Loucy (cell line): Measurements from ENCODE around the gene PANX3.

Experiments
- H2AFZ ChIP-seq: fragments of 200-600 bp; sonication (generic); 2 replicates; pipeline ENCODE4 v1.6.0; 2016; ENCODE audit warnings: antibody characterized with exemption, mild to moderate bottlenecking, low read length, moderate library complexity
- H3F3A ChIP-seq: fragments of 200-600 bp; 2 replicates; pipeline ENCODE4 v1.6.0; 2016; ENCODE audit warnings: antibody characterized with exemption, low read depth, mild to moderate bottlenecking
- H3K27me3 ChIP-seq: fragments of 200-600 bp; sonication (generic); 2 replicates; pipeline ENCODE4 v1.6.1; 2014; ENCODE audit warnings: low read length, mild to moderate bottlenecking; ENCODE audit not compliant: insufficient read depth, poor library complexity, severe bottlenecking
- H3K36me3 ChIP-seq: fragments of 200-600 bp; sonication (generic); 2 replicates; pipeline ENCODE4 v1.6.1; 2016; ENCODE audit warnings: low read length; ENCODE audit not compliant: insufficient read depth
- H3K4me1 ChIP-seq: fragments of 200-600 bp; sonication (generic); 2 replicates; pipeline ENCODE4 v1.5.1; 2014; ENCODE audit warnings: low read length, mild to moderate bottlenecking; ENCODE audit not compliant: insufficient read depth, poor library complexity, severe bottlenecking
- H3K4me2 ChIP-seq: fragments of 200-600 bp; sonication (generic); 2 replicates; pipeline ENCODE4 v1.6.0; 2014; ENCODE audit warnings: antibody characterized with exemption, low read length, low read depth, mild to moderate bottlenecking; ENCODE audit not compliant: poor library complexity, severe bottlenecking
- H3K4me3 ChIP-seq: fragments of 200-600 bp; sonication (generic); 2 replicates; pipeline ENCODE4 v1.5.1; 2014; ENCODE audit warnings: low read length, mild to moderate bottlenecking, mixed read lengths; ENCODE audit not compliant: poor library complexity, severe bottlenecking
- H3K79me2 ChIP-seq: fragments of 200-600 bp; sonication (generic); 2 replicates; pipeline ENCODE4 v1.6.1; 2014; ENCODE audit warnings: low read length; ENCODE audit not compliant: insufficient read depth
- H3K9ac ChIP-seq: fragments of 200-600 bp; sonication (generic); 2 replicates; pipeline ENCODE4 v1.6.0; 2014; ENCODE audit warnings: mild to moderate bottlenecking, low read depth, low read length, moderate library complexity; ENCODE audit not compliant: poor library complexity, severe bottlenecking
- H3K9me2 ChIP-seq: fragments of 200-600 bp; sonication (generic); replicated peaks from 2 replicates; pipeline ENCODE4 v1.6.1; 2016; ENCODE audit warnings: low read depth, low read length, mixed read lengths
- H3K9me3 ChIP-seq: fragments of 200-600 bp; sonication (generic); 2 replicates; pipeline ENCODE4 v1.6.1; 2014; ENCODE audit warnings: mild to moderate bottlenecking, antibody characterized with exemption, low read length, low read depth; ENCODE audit not compliant: insufficient read depth
- H4K20me1 ChIP-seq: fragments of 200-600 bp; sonication (generic); 2 replicates; pipeline ENCODE4 v1.6.0; 2014; ENCODE audit warnings: antibody characterized with exemption, low read length, mild to moderate bottlenecking; ENCODE audit not compliant: insufficient read depth, poor library complexity, severe bottlenecking
- CTCF ChIP-seq: fragments of 200-600 bp; sonication (generic); conservative IDR thresholded peaks from 2 replicates; pipeline ENCODE4 v1.5.1; 2014; ENCODE audit warnings: mild to moderate bottlenecking, antibody characterized with exemption, low read length
- EZH2phosphoT487 ChIP-seq: fragments of 200-600 bp; IDR thresholded peaks from 2 replicates; pipeline ENCODE4 v1.6.1; 2018; ENCODE audit warnings: antibody characterized with exemption, mild to moderate bottlenecking, moderate library complexity, borderline replicate concordance

PANX3 gene

DNA sequence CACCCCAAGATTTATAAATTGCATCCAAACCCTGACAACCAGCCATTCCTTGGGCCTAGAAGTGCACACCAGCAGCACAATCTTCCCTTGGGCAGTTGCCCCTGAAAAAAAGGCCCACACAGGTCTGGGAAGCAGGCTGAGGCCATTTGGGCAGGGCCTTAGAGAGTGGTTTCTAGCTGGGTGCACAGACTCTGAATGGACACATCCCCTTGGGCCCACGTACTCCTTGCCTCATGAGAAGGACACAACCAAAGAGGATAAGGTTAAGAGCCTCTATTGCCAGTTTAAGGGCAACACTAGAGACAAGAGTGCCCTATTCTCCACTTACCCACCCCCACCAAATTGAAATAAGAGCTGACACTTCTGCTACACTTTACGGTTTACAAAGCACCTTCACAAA lies 933 bp upstream of the PANX3 start:
- H3K9me2 ChIP-seq, result no peaks in the 10 kb centered on the region
- no peaks in the 10 kb centered on the region for H3F3A ChIP-seq
- TF ChIP-seq EZH2phosphoT487 (no peak), CTCF (no peak)
- H2AFZ ChIP-seq, result no peak overlapping the region
- H3K4me1 ChIP-seq, result peaks cover 15% of the 10 kb centered on the region
- H3K9ac ChIP-seq, result no peak overlapping the region
- H3K27me3 ChIP-seq, result no peaks in the 10 kb centered on the region
- no peaks in the 10 kb centered on the region for H4K20me1 ChIP-seq
- H3K4me2 ChIP-seq, result no peak overlapping the region
- no peaks in the 10 kb centered on the region for H3K36me3 ChIP-seq
- H3K9me3 ChIP-seq, result no peaks in the 10 kb centered on the region
- H3K79me2 ChIP-seq, result no peaks in the 10 kb centered on the region
- no peak overlapping the region for H3K4me3 ChIP-seq

DNA sequence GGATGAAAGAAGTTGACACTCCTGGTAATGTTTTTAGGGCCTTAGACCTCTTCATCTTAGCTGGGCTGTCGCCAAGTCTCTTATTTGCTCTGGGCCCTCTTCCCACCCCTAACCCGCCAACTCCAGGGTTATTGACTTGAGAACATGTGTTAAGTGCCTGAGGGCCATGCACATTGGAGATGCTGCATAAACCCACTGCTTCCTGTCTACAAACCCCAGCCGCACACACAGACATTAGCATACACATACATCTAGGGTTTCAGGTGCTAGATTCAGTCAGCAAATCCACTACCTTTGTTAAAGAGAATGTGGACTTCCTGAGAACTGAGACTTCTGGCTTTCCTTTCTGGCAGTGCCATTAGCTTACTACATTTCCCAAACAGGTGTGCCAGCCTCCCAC lies 817 bp downstream of the PANX3 start:
- Histone ChIP-seq H4K20me1 (no peaks in the 10 kb centered on the region), H3K4me1 (peaks cover 9% of the 10 kb centered on the region), H3K79me2 (no peaks in the 10 kb centered on the region), H3K9ac (no peak overlapping the region), H3K4me2 (peak overlapping the region; percentile 35), H3K9me2 (no peaks in the 10 kb centered on the region), H3K36me3 (no peaks in the 10 kb centered on the region), H3K27me3 (no peaks in the 10 kb centered on the region), H2AFZ (peak overlapping the region; percentile 26; the same call in 1 of the 2 replicates), H3F3A (no peaks in the 10 kb centered on the region), H3K4me3 (no peak overlapping the region), H3K9me3 (no peaks in the 10 kb centered on the region)
- no peak for TF ChIP-seq CTCF
- no peak for TF ChIP-seq EZH2phosphoT487

DNA sequence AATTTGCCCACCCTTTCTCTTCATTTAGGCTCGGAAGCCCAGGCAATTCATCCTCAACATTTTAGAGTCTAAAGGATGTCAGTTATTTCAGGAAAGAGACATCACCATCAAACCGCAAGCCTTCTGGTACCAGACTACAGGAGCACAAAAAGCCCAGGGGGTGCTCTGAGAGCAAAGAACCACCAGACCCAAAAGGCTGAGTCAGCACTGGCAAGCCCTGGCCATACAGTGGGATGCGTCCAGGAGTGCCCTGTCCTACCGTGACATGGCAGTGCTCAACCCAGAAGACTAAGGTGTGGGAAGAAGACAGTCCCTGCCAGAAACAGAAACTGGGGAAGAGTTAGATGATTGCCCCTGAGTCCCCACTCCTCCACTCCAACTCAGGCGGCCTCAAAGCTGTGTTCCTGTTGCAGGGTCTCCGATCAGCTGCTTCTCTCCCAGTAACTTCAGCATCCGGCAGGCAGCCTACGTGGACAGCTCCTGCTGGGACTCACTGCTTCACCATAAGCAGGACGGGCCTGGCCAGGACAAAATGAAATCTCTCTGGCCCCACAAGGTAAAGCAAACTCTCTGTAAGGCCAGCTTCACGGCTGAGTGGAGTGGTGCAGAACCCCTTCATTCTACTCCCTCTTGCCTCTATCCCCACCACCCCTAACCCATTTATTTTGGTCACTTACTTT lies 1.5 kb downstream of the PANX3 start:
- Histone ChIP-seq H3K9ac (no peak overlapping the region), H3K9me2 (no peaks in the 10 kb centered on the region), H3K9me3 (no peaks in the 10 kb centered on the region), H3K79me2 (no peaks in the 10 kb centered on the region), H3K36me3 (no peaks in the 10 kb centered on the region), H2AFZ (peak overlapping the region; percentile 26; the same call in 1 of the 2 replicates), H3K4me2 (peak overlapping the region; percentile 35), H3K4me1 (peaks cover 9% of the 10 kb centered on the region), H3K27me3 (peaks cover 2% of the 10 kb centered on the region), H3F3A (no peaks in the 10 kb centered on the region), H3K4me3 (no peak overlapping the region), H4K20me1 (no peaks in the 10 kb centered on the region)
- no peak for TF ChIP-seq EZH2phosphoT487
- no peak for TF ChIP-seq CTCF
